Transverse colon (tissue), 3 donors: Measurements from ENCODE around the gene PSMB11.

Experiments used
- CTCF ChIP-seq, 5 experiments: fragments of 200-600 bp in 3 of 5; fragments of 450-650 bp in 2 of 5; sonication (generic) in 3 of 5; IDR thresholded peaks; 1 replicate in 2 of 5; 2 replicates in 3 of 5; pipeline ENCODE4 v1.5.1; 2016 to 2017; ENCODE audit warnings: antibody characterized with exemption in 5 of 5, inconsistent platforms in 3 of 5, mild to moderate bottlenecking in 2 of 5, moderate library complexity in 1 of 5
- EP300 ChIP-seq: sonication (generic); formaldehyde crosslinking; IDR thresholded peaks from one replicate; pipeline ENCODE4 v1.6.1; 2017; ENCODE audit warnings: antibody characterized with exemption, low read depth

GRCh38 chr14:23018107-23018506 lies 23.9 kb upstream of the PSMB11 start:
- no peak for TF ChIP-seq CTCF (IDR thresholded peaks at IDR 0.05)
- no peak for TF ChIP-seq EP300
